Neuronal stem cell (in vitro differentiated cells): ENCODE results near the gene CAMK4.
"Not testable (repeated sequence)": the region's sequence is repeated elsewhere in the genome, so short reads cannot be mapped to it uniquely, and the experiment has no call there.

Source experiments
- DNase-seq: peaks from one replicate; pipeline ENCODE4 v3.0.0-alpha.2; 2013; ENCODE audit warnings: low spot score
- H2AFZ ChIP-seq: one replicate; pipeline ENCODE4 v1.6.1; 2013; ENCODE audit warnings: mild to moderate bottlenecking, low read length, inconsistent platforms
- H2AK5ac ChIP-seq: 2 replicates; pipeline ENCODE4 v1.6.1; 2013; ENCODE audit warnings: low read depth, mild to moderate bottlenecking, inconsistent platforms, low read length, moderate library complexity, mixed read lengths
- H2BK120ac ChIP-seq: 2 replicates; pipeline ENCODE4 v1.6.1; 2013; ENCODE audit warnings: low read depth, mild to moderate bottlenecking, inconsistent platforms, low read length, moderate library complexity, mixed read lengths
- H2BK12ac ChIP-seq: one replicate; pipeline ENCODE4 v1.6.1; 2013; ENCODE audit warnings: low read length, inconsistent platforms
- H2BK15ac ChIP-seq: 2 replicates; pipeline ENCODE4 v1.6.1; 2013; ENCODE audit warnings: mild to moderate bottlenecking, low read length, inconsistent platforms, mixed read lengths
- H2BK5ac ChIP-seq: one replicate; pipeline ENCODE4 v1.6.1; 2013; ENCODE audit warnings: inconsistent platforms, mild to moderate bottlenecking, low read length, moderate library complexity
- H3K14ac ChIP-seq: one replicate; pipeline ENCODE4 v1.6.1; 2013; ENCODE audit warnings: low read length, inconsistent platforms
- H3K18ac ChIP-seq: 2 replicates; pipeline ENCODE4 v1.6.1; 2013; ENCODE audit warnings: low read length, inconsistent platforms
- H3K23ac ChIP-seq: 2 replicates; pipeline ENCODE4 v1.6.1; 2013; ENCODE audit warnings: low read depth, mild to moderate bottlenecking, mixed read lengths, low read length, inconsistent platforms; ENCODE audit not compliant: poor library complexity
- H3K27ac ChIP-seq: replicated peaks from 3 replicates; pipeline ENCODE4 v1.5.1; 2013; ENCODE audit warnings: low read length, inconsistent platforms
- H3K27me3 ChIP-seq, 3 experiments: 2 replicates each; pipeline ENCODE4 v1.6.1; 2013; ENCODE audit warnings: low read length in 3 of 3, mild to moderate bottlenecking in 2 of 3, inconsistent platforms in 1 of 3, low read depth in 1 of 3, mixed read lengths in 1 of 3, moderate library complexity in 1 of 3; ENCODE audit not compliant: control insufficient read depth in 3 of 3, insufficient read depth in 3 of 3
- H3K36me3 ChIP-seq, 2 donors: replicated peaks in 1 of 2; 2 replicates each; pipeline ENCODE4 v1.6.1; 2013; ENCODE audit warnings: low read length in 2 of 2; ENCODE audit not compliant: control insufficient read depth in 2 of 2, insufficient read depth in 2 of 2
- H3K4ac ChIP-seq: 2 replicates; pipeline ENCODE4 v1.6.1; 2013; ENCODE audit warnings: inconsistent platforms, mild to moderate bottlenecking, low read length, moderate library complexity
- H3K4me1 ChIP-seq, 2 donors: 1 replicate in 1 of 2; 2 replicates in 1 of 2; pipeline ENCODE4 v1.6.1; 2013; ENCODE audit warnings: low read length in 2 of 2, low read depth in 1 of 2; ENCODE audit not compliant: control insufficient read depth in 2 of 2, insufficient read depth in 1 of 2
- H3K4me2 ChIP-seq: one replicate; pipeline ENCODE4 v1.6.1; 2013; ENCODE audit warnings: mild to moderate bottlenecking, low read length, inconsistent platforms; ENCODE audit not compliant: insufficient read depth, poor library complexity, severe bottlenecking
- H3K4me3 ChIP-seq, 2 donors: 2 replicates each; pipeline ENCODE4 v1.5.1; 2013; ENCODE audit warnings: low read length in 2 of 2, mild to moderate bottlenecking in 2 of 2, inconsistent platforms in 1 of 2, moderate library complexity in 1 of 2
- H3K79me1 ChIP-seq: one replicate; pipeline ENCODE4 v1.6.1; 2013; ENCODE audit warnings: low read depth, mild to moderate bottlenecking, inconsistent platforms, low read length, moderate library complexity
- H3K9ac ChIP-seq: one replicate; pipeline ENCODE4 v1.6.1; 2013; ENCODE audit warnings: mild to moderate bottlenecking, low read depth, low read length, inconsistent platforms; ENCODE audit not compliant: poor library complexity
- H3K9me3 ChIP-seq, 2 donors: replicated peaks in 1 of 2; 2 replicates each; pipeline versions ENCODE3 to v1.6.1; 2013; ENCODE audit warnings: low read length in 2 of 2, mild to moderate bottlenecking in 2 of 2, inconsistent platforms in 1 of 2, low read depth in 1 of 2, mixed read lengths in 1 of 2, moderate library complexity in 1 of 2; ENCODE audit not compliant: control insufficient read depth in 2 of 2, insufficient read depth in 1 of 2
- H4K8ac ChIP-seq: one replicate; pipeline ENCODE4 v1.6.1; 2013; ENCODE audit warnings: low read depth, mild to moderate bottlenecking, inconsistent platforms, low read length, moderate library complexity
- H4K91ac ChIP-seq: one replicate; pipeline ENCODE4 v1.6.1; 2013; ENCODE audit warnings: low read length, low read depth, mild to moderate bottlenecking, inconsistent platforms; ENCODE audit not compliant: poor library complexity
- WGBS, 2 donors: extraction: QIAGEN DNeasy Blood & Tissue Kit; methylation state at CpG; one replicate each; pipeline ENCODE4 v1.1.7; 2013; ENCODE audit warnings: missing lambda C conversion rate in 2 of 2, mixed read lengths in 1 of 2; ENCODE audit not compliant: insufficient read length in 2 of 2, insufficient replicate concordance in 1 of 2; ENCODE audit errors: extremely low coverage in 2 of 2; 5-methylcytosine and 5-hydroxymethylcytosine counted together

Gene CAMK4

DNA sequence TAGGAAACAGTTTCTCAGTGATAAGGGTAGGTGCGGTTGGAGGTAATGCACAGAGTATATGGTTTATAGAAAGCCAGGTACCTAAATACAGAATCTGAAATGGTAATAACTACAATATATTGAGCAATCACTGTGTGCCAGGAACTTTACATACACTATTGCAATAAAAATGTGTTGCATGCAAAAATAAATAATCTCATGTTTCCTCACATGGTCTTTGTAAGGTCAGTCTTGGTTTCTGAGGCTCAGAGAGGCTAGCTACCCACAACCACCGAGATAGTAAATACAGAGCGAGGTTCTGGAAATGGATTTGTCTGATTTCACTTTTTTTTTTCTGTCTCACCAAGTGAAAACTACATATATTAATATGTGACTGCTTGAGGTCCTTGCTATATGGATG is 128.9 kb downstream of the CAMK4 start:
- H3K9ac ChIP-seq = no peak overlapping the region
- H2AK5ac ChIP-seq = no peak overlapping the region
- H2BK15ac ChIP-seq = no peak overlapping the region
- H4K8ac ChIP-seq = no peak overlapping the region
- no peak overlapping the region for H4K91ac ChIP-seq
- H3K4me1 ChIP-seq = no peaks in the 10 kb centered on the region
- H3K14ac ChIP-seq = no peak overlapping the region
- H2BK5ac ChIP-seq = no peak overlapping the region
- H2BK12ac ChIP-seq = no peak overlapping the region
- H3K4me3 ChIP-seq = no peak overlapping the region
- no peaks in the 10 kb centered on the region for H3K36me3 ChIP-seq
- H3K4me2 ChIP-seq = no peak overlapping the region
- no peak for DNase-seq
- no peak overlapping the region for H2BK120ac ChIP-seq
- H3K79me1 ChIP-seq = no peaks in the 10 kb centered on the region
- H3K27ac ChIP-seq = no peak overlapping the region
- H3K9me3 ChIP-seq = no peaks in the 10 kb centered on the region
- no peak overlapping the region for H3K23ac ChIP-seq
- no peak overlapping the region for H3K18ac ChIP-seq
- H2AFZ ChIP-seq = no peak overlapping the region
- no peak overlapping the region for H3K4ac ChIP-seq
- WGBS, 2 donors = no CpG with 5 or more reads among the region's 3 CpGs
- H3K27me3 ChIP-seq = no peaks in the 10 kb centered on the region

DNA sequence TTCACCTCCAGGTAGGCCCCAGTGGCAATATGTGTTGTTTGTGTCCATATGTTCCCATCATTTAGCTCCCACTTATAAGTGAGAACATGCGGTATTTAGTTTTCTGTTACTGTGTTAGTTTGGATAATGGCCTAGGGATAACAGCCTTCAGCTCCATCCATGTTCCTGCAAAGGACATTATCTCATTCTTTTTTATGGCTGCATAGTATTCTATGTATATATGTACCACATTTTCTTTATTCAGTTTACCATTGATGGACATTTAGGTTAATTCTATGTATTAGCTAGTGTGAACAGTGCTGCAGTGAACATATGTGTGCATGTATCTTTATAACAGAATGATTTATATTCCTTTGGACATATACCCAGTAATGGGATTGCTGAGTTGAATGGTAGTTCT is 134.5 kb downstream of the CAMK4 start:
- not testable (repeated sequence) for H2AFZ ChIP-seq, H3K36me3 ChIP-seq, H3K23ac ChIP-seq, H3K14ac ChIP-seq, H4K91ac ChIP-seq, H2AK5ac ChIP-seq, H3K4me2 ChIP-seq, H2BK120ac ChIP-seq, H3K27me3 ChIP-seq, DNase-seq, H3K9me3 ChIP-seq, H3K27ac ChIP-seq, H3K4ac ChIP-seq, H4K8ac ChIP-seq, H3K4me1 ChIP-seq, H3K79me1 ChIP-seq, H3K18ac ChIP-seq, H2BK12ac ChIP-seq, H3K4me3 ChIP-seq, H2BK5ac ChIP-seq, H3K9ac ChIP-seq, H2BK15ac ChIP-seq
- WGBS, 2 donors = no CpG with 5 or more reads among the region's 1 CpG

DNA sequence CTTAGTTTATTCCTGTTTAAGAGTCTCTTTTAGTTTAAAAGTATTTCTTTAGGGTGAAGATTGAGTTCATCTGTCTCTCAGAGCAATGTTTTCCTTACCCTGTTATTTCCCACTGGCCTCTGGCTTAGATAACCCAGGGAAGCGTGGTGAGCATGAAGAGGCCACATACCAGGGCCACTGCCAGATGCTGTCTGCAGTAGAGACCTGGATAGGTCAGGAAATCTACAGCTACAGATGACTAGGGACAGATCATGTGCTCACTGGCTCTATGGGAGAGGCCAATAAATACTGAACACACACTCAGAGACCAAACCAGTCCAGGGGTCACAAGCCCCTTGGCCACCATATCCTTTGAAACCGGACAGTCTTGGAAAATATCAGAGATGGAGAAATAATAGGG is 136.0 kb downstream of the CAMK4 start:
- H2BK120ac ChIP-seq = no peak overlapping the region
- no peaks in the 10 kb centered on the region for H3K27me3 ChIP-seq
- H2AFZ ChIP-seq = no peak overlapping the region
- H3K4me1 ChIP-seq = no peaks in the 10 kb centered on the region
- H2BK5ac ChIP-seq = no peak overlapping the region
- H2BK12ac ChIP-seq = no peak overlapping the region
- no peak overlapping the region for H3K23ac ChIP-seq
- no peak for DNase-seq
- WGBS, 2 donors = no CpG with 5 or more reads among the region's 2 CpGs
- no peak overlapping the region for H2AK5ac ChIP-seq
- H3K14ac ChIP-seq = no peak overlapping the region
- no peak overlapping the region for H3K4me2 ChIP-seq
- no peak overlapping the region for H3K9ac ChIP-seq
- H3K27ac ChIP-seq = no peak overlapping the region
- no peak overlapping the region for H4K8ac ChIP-seq
- no peaks in the 10 kb centered on the region for H3K79me1 ChIP-seq
- H2BK15ac ChIP-seq = no peak overlapping the region
- H4K91ac ChIP-seq = no peak overlapping the region
- no peaks in the 10 kb centered on the region for H3K9me3 ChIP-seq
- H3K18ac ChIP-seq = no peak overlapping the region
- H3K4ac ChIP-seq = no peak overlapping the region
- no peak overlapping the region for H3K4me3 ChIP-seq
- H3K36me3 ChIP-seq = no peaks in the 10 kb centered on the region

DNA sequence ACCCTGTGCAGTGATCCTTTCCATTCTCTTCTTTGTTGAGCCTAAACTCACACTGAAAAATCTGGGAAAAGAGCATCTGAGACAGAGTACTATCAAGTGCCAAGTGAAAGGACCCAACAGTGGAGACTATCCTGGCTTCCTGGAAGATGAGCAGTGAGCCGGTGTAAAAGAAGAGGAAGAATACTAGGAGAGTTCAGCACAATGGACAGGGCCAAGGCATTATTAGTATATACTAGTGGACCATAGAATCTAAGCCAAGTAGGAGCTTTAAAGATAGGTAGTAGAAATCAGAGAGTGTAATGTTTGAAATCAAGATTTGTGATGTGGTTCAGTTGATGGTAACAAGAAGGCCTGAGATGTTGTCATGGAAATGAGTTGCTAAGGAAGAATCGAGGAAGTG is 140.8 kb downstream of the CAMK4 start:
- Histone ChIP-seq H3K27me3 (no peaks in the 10 kb centered on the region), H3K27ac (no peak overlapping the region), H3K23ac (no peak overlapping the region), H3K79me1 (no peaks in the 10 kb centered on the region), H2BK12ac (no peak overlapping the region), H3K4me2 (no peak overlapping the region), H3K18ac (no peak overlapping the region), H2AFZ (no peak overlapping the region), H2BK15ac (no peak overlapping the region), H3K9ac (no peak overlapping the region), H2AK5ac (no peak overlapping the region), H4K8ac (no peak overlapping the region), H2BK120ac (no peak overlapping the region), H3K9me3 (no peaks in the 10 kb centered on the region), H2BK5ac (no peak overlapping the region), H3K4me1 (no peaks in the 10 kb centered on the region), H3K4ac (no peak overlapping the region), H3K4me3 (no peak overlapping the region), H4K91ac (no peak overlapping the region), H3K14ac (no peak overlapping the region), H3K36me3 (no peaks in the 10 kb centered on the region)
- peak; percentile 11 for DNase-seq
- WGBS, 2 donors = no CpG with 5 or more reads among the region's 2 CpGs
